ENCODE measurements around the gene TBC1D10B. TPM values are rescaled to one million over a fixed set of nuclear protein-coding genes. Genes with fewer than 3 reads are reported as not detected.
A peak's percentile ranks its signal among the peaks of the same experiment; 100 is the strongest.

The TBC1D10B gene
- total and polyA plus RNA-seq, 9 of the 15 experiments (the other 6 are each of a cell fraction or from before 2014, with no cell fraction given): 2.2 to 55.4 (median 17.5) TPM

GRCh38 chr16:30381291-30382041 lies 11.2 kb upstream of the TBC1D10B start (continued):
- no peak for TF ChIP-seq SMARCB1 (IDR thresholded peaks at IDR 0.05; ENCODE audit: insufficient read length, low read depth)
- TF ChIP-seq PRPF4 (IDR thresholded peaks at IDR 0.05; ENCODE audit: insufficient read depth, low read depth, low read length, poor library complexity, severe bottlenecking): no peak
- TF ChIP-seq TRIM28 (IDR thresholded peaks at IDR 0.05): no peak
- no peak for TF ChIP-seq PREB (CRISPR knock-in tag; IDR thresholded peaks at IDR 0.05)
- no peak for TF ChIP-seq TCF7L2 (IDR thresholded peaks at IDR 0.05; ENCODE audit: low read depth, low read length)
- TF ChIP-seq CHCHD3 (CRISPR knock-in tag; IDR thresholded peaks at IDR 0.05): no peak
- TF ChIP-seq BDP1 (IDR thresholded peaks at IDR 0.05; ENCODE audit: insufficient read depth, insufficient read length): no peak
- peak; percentile 66 for TF ChIP-seq KDM5B (IDR thresholded peaks at IDR 0.05; ENCODE audit: insufficient replicate concordance, low read depth, low read length)
- TF ChIP-seq SRF (CRISPR knock-in tag; IDR thresholded peaks at IDR 0.05): no peak
- TF ChIP-seq GABPB1 (CRISPR knock-in tag; IDR thresholded peaks at IDR 0.05): peak; percentile 90
- peak; percentile 67 for TF ChIP-seq SMARCA5 (IDR thresholded peaks at IDR 0.05)
- peak; percentile 62 for TF ChIP-seq SUPT5H (IDR thresholded peaks at IDR 0.05)
- TF ChIP-seq CC2D1A (IDR thresholded peaks at IDR 0.05): 0 out of 2 replicates have a peak, but pooled peaks have one; percentile 17
- peak; percentile 75 for TF ChIP-seq VEZF1 (CRISPR knock-in tag; IDR thresholded peaks at IDR 0.05)
- TF ChIP-seq PRDM10 (IDR thresholded peaks at IDR 0.05; ENCODE audit: partially characterized antibody): peak; percentile 71
- no peak for TF ChIP-seq SNAPC5 (CRISPR knock-in tag; IDR thresholded peaks at IDR 0.05)

All from K562 (cell line).